Hepatocyte (in vitro differentiated cells): ENCODE data around the gene NAXD. TPM values are rescaled to one million over a fixed set of nuclear protein-coding genes. Genes with fewer than 3 reads are reported as not detected.

Experiments used
- DNase-seq: peaks from one replicate; pipeline ENCODE4 v3.0.0-alpha.2; 2016; ENCODE audit warnings: low spot score
- H2AFZ ChIP-seq: fragments of 200-600 bp; sonication (generic); 2 replicates; pipeline ENCODE4 v1.6.0; 2016; ENCODE audit warnings: antibody characterized with exemption, mild to moderate bottlenecking
- H3K27ac ChIP-seq: fragments of 200-600 bp; sonication (generic); 2 replicates; pipeline ENCODE4 v1.5.1; 2016; ENCODE audit warnings: mild to moderate bottlenecking
- H3K27me3 ChIP-seq: fragments of 200-600 bp; sonication (generic); 2 replicates; pipeline ENCODE4 v1.6.1; 2016
- H3K36me3 ChIP-seq: fragments of 200-600 bp; sonication (generic); replicated peaks from 2 replicates; pipeline ENCODE4 v1.5.1; 2016; ENCODE audit warnings: low read depth; ENCODE audit not compliant: insufficient read depth
- H3K4me1 ChIP-seq: fragments of 200-600 bp; sonication (generic); 2 replicates; pipeline ENCODE4 v1.5.1; 2016; ENCODE audit warnings: mild to moderate bottlenecking, moderate library complexity; ENCODE audit not compliant: insufficient read depth
- H3K4me2 ChIP-seq: fragments of 200-600 bp; sonication (generic); 2 replicates; pipeline ENCODE4 v1.6.0; 2016
- H3K4me3 ChIP-seq: fragments of 200-600 bp; sonication (generic); 2 replicates; pipeline ENCODE4 v1.5.1; 2016; ENCODE audit warnings: mild to moderate bottlenecking
- H3K79me2 ChIP-seq: fragments of 200-600 bp; sonication (generic); 2 replicates; pipeline ENCODE4 v1.6.0; 2017; ENCODE audit warnings: mild to moderate bottlenecking
- H3K9me2 ChIP-seq: fragments of 200-600 bp; sonication (generic); replicated peaks from 2 replicates; pipeline ENCODE4 v1.6.0; 2017; ENCODE audit warnings: mild to moderate bottlenecking; ENCODE audit not compliant: insufficient read depth
- H3K9me3 ChIP-seq: fragments of 200-600 bp; sonication (generic); 2 replicates; pipeline ENCODE4 v1.5.1; 2016; ENCODE audit warnings: low read depth, mild to moderate bottlenecking
- H4K20me1 ChIP-seq: fragments of 200-600 bp; sonication (generic); 2 replicates; pipeline ENCODE4 v1.6.0; 2016; ENCODE audit warnings: mild to moderate bottlenecking; ENCODE audit not compliant: insufficient read depth, poor library complexity, severe bottlenecking
- CTCF ChIP-seq: fragments of 200-600 bp; sonication (generic); IDR thresholded peaks from 2 replicates; pipeline ENCODE4 v1.5.1; 2016; ENCODE audit warnings: antibody characterized with exemption, mild to moderate bottlenecking; ENCODE audit not compliant: poor library complexity
- EZH2 ChIP-seq: fragments of 200-600 bp; sonication (generic); IDR thresholded peaks from 2 replicates; pipeline ENCODE4 v1.6.1; 2016; ENCODE audit warnings: antibody characterized with exemption, mild to moderate bottlenecking, borderline replicate concordance
- EZH2phosphoT487 ChIP-seq: fragments of 200-600 bp; sonication (generic); IDR thresholded peaks from one replicate; pipeline ENCODE4 v1.6.1; 2018; ENCODE audit warnings: antibody characterized with exemption, mild to moderate bottlenecking, low read depth, moderate library complexity; ENCODE audit not compliant: unreplicated experiment, severe bottlenecking
- WGBS: methylation state at CpG from one replicate; pipeline ENCODE4 v1.1.6; 2016; ENCODE audit warnings: low lambda C conversion rate; ENCODE audit errors: missing lambda C conversion rate; 5-methylcytosine and 5-hydroxymethylcytosine counted together
- polyA plus RNA-seq: library from polyadenylated mRNA; unstranded; fragments of >200 nt; fragmentation: Nextera tagmentation; extraction: Ambion mirVana; gene quantifications from 2 replicates; pipeline ENCODE4 v1.2.1, GENCODE V29; 2016
- total RNA-seq: library from RNA; depleted of rRNA; stranded (reverse); fragments of >200 nt; gene quantifications from 2 replicates; pipeline ENCODE4 v1.2.3, GENCODE V29; 2014

NAXD gene
- total and polyA plus RNA-seq, 2 experiments from 2014 or later: 30.9 to 34.5 TPM

GRCh38 chr13:110582421-110582954 is 32.9 kb upstream of the NAXD start:
- Histone ChIP-seq H3K36me3 (no peaks in the 10 kb centered on the region), H3K79me2 (no peaks in the 10 kb centered on the region), H3K4me3 (no peak overlapping the region), H3K27ac (no peak overlapping the region), H3K4me1 (no peaks in the 10 kb centered on the region), H3K9me3 (no peaks in the 10 kb centered on the region), H2AFZ (no peak overlapping the region), H4K20me1 (no peaks in the 10 kb centered on the region), H3K27me3 (no peaks in the 10 kb centered on the region), H3K4me2 (no peak overlapping the region), H3K9me2 (no peaks in the 10 kb centered on the region)
- TF ChIP-seq EZH2 (no peak), CTCF (no peak), EZH2phosphoT487 (no peak)
- no peak for DNase-seq
- 87% methylated on average over 13 of the region's 13 CpGs for WGBS

- H3K9me2 ChIP-seq: no peaks in the 10 kb centered on the region
- no peaks in the 10 kb centered on the region for H3K79me2 ChIP-seq
- no peak for DNase-seq
- no peak for TF ChIP-seq EZH2phosphoT487
- H3K4me3 ChIP-seq: no peak overlapping the region
- H3K27me3 ChIP-seq: no peaks in the 10 kb centered on the region
- no peaks in the 10 kb centered on the region for H4K20me1 ChIP-seq
- H3K27ac ChIP-seq: no peak overlapping the region
- H3K4me2 ChIP-seq: no peak overlapping the region
- no peaks in the 10 kb centered on the region for H3K4me1 ChIP-seq
- H3K36me3 ChIP-seq: no peaks in the 10 kb centered on the region
- no peak overlapping the region for H2AFZ ChIP-seq
- WGBS: 88% methylated on average over 10 of the region's 13 CpGs
- H3K9me3 ChIP-seq: no peaks in the 10 kb centered on the region
Observed at GRCh38 chr13:110583178-110583865, 32.0 kb upstream of the NAXD start.

GRCh38 chr13:110589793-110590390 is 25.5 kb upstream of the NAXD start:
- Histone ChIP-seq H3K4me2 (no peak overlapping the region), H3K79me2 (no peaks in the 10 kb centered on the region), H3K9me2 (no peaks in the 10 kb centered on the region), H3K36me3 (no peaks in the 10 kb centered on the region), H3K27ac (no peak overlapping the region), H3K27me3 (no peaks in the 10 kb centered on the region), H4K20me1 (no peaks in the 10 kb centered on the region), H2AFZ (no peak overlapping the region), H3K4me1 (no peaks in the 10 kb centered on the region), H3K4me3 (no peak overlapping the region), H3K9me3 (no peaks in the 10 kb centered on the region)
- no peak for DNase-seq
- 72% methylated on average over 3 of the region's 3 CpGs for WGBS
- TF ChIP-seq EZH2 (no peak), CTCF (no peak), EZH2phosphoT487 (no peak)

- no peak overlapping the region for H3K4me3 ChIP-seq
- no peaks in the 10 kb centered on the region for H3K4me1 ChIP-seq
- no peak overlapping the region for H3K27ac ChIP-seq
- TF ChIP-seq EZH2: no peak
- no peak for TF ChIP-seq CTCF
- TF ChIP-seq EZH2phosphoT487: no peak
- H3K4me2 ChIP-seq: no peak overlapping the region
- no peak for DNase-seq
- H2AFZ ChIP-seq: no peak overlapping the region
- no peaks in the 10 kb centered on the region for H4K20me1 ChIP-seq
- H3K27me3 ChIP-seq: no peaks in the 10 kb centered on the region
- no peaks in the 10 kb centered on the region for H3K36me3 ChIP-seq
- no peaks in the 10 kb centered on the region for H3K9me3 ChIP-seq
- no peaks in the 10 kb centered on the region for H3K79me2 ChIP-seq
- WGBS: 82% methylated on average over 6 of the region's 6 CpGs
- H3K9me2 ChIP-seq: no peaks in the 10 kb centered on the region
Observed at GRCh38 chr13:110590577-110590976, 24.8 kb upstream of the NAXD start.
